Cardiac fibroblast (primary cell): Measurements from ENCODE around the gene ZNF438.

Experiments used
- DNase-seq, 2 donors: peaks; one replicate each; pipeline versions ENCODE4 v3.0.0 to v3.0.0-alpha.2; 2010; ENCODE audit warnings: low read depth in 2 of 2
- H3K4me3 ChIP-seq, 2 donors: replicated peaks in 1 of 2; 1 replicate in 1 of 2; 2 replicates in 1 of 2; pipeline ENCODE4 v1.5.1; 2011; ENCODE audit warnings: low read depth in 2 of 2, low read length in 2 of 2, mild to moderate bottlenecking in 2 of 2, moderate library complexity in 1 of 2
- TF ChIP-seq, protein P1 (sequence below): IDR thresholded peaks from one replicate; pipeline ENCODE4 v1.5.1; 2011; ENCODE audit warnings: low read depth, mild to moderate bottlenecking, low read length, inconsistent platforms

ZNF438 gene

DNA sequence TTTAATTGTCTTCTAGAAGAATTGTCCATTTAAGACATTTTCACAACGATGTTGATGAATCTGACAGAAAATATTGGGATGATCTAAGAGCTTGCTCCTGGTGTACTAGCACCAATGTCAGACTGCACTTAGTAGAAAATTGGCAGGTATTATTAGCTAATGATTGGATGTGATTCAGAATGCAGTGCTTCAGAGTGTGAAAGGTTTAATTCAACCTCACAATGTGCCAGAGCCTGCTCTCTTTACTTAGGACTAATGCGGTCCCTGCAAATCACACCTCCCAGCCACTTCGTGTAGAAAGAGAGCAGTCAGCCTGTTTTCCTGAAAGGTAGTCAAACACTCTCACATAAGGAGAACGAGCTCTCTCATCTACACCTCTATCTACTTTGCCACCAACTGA, 197.5 kb downstream of the ZNF438 start:
- TF ChIP-seq, protein P1, sequence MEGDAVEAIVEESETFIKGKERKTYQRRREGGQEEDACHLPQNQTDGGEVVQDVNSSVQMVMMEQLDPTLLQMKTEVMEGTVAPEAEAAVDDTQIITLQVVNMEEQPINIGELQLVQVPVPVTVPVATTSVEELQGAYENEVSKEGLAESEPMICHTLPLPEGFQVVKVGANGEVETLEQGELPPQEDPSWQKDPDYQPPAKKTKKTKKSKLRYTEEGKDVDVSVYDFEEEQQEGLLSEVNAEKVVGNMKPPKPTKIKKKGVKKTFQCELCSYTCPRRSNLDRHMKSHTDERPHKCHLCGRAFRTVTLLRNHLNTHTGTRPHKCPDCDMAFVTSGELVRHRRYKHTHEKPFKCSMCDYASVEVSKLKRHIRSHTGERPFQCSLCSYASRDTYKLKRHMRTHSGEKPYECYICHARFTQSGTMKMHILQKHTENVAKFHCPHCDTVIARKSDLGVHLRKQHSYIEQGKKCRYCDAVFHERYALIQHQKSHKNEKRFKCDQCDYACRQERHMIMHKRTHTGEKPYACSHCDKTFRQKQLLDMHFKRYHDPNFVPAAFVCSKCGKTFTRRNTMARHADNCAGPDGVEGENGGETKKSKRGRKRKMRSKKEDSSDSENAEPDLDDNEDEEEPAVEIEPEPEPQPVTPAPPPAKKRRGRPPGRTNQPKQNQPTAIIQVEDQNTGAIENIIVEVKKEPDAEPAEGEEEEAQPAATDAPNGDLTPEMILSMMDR, result no peak
- DNase-seq, result no peak

DNA sequence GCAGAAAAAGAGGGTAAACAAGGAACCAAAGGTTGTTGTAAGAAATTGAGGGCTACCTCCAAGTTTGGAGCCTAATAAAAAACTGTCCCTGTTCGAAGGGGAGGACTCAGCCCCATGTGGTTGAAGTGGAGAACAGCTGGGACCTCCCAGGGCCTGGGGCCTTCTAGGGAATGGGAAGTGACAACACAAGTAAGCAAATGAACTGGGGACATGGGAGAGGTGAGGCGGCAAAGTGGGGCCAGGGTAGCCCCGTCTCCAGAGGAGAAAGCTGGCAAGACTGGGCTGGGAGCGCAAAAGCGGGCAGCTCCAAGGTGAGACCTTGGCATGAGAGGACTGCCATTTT, 198.1 kb downstream of the ZNF438 start:
- H3K4me3 ChIP-seq, result no peak overlapping the region
- TF ChIP-seq, protein P1, result no peak
- DNase-seq, result no peak

More for the DNA sequence above, 197.5 kb downstream of the ZNF438 start:
- H3K4me3 ChIP-seq, result no peak overlapping the region

DNA sequence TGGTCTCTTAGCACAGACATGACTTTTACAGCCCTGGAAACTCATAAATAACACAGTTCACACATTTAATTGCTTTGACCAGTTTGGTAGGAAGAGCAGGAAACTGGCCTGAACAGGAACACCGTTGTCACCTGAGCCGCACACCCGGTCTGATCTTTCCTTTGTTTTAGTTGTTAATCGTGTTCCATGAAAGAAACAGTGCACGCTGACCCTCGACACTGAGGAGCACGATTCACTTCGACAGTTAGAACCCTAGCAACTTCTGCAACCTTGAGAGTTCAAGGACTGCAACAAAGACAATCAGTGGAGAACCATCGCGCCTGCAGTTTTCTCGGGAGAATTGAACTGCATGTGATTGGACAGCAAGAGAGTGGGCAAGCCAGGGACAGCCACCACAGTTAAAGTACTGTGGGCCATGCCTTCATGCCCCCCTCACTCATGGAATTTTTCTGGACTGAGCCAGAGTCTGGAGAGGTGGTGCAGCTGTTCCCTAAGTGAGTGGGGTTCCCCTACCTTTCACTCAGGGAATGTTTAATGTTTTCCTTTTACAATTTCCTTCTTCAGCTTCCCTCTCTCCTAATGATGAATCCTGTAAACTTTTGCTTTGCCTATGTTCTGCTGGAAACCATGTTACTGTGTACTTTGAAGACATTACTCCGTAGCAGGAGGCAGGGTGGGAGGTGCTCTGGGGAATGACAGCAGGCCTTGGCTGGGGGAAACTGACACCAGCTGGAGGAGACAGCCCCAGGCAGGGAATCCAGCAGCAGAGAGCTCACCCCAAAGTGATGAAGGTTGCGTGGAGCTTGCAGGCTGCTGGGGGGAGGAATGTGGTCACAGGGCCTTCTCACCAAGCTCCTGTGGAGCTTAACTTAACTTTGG, 198.7 kb downstream of the ZNF438 start:
- no peak overlapping the region for H3K4me3 ChIP-seq
- no peak for DNase-seq
- TF ChIP-seq, protein P1, result no peak

DNA sequence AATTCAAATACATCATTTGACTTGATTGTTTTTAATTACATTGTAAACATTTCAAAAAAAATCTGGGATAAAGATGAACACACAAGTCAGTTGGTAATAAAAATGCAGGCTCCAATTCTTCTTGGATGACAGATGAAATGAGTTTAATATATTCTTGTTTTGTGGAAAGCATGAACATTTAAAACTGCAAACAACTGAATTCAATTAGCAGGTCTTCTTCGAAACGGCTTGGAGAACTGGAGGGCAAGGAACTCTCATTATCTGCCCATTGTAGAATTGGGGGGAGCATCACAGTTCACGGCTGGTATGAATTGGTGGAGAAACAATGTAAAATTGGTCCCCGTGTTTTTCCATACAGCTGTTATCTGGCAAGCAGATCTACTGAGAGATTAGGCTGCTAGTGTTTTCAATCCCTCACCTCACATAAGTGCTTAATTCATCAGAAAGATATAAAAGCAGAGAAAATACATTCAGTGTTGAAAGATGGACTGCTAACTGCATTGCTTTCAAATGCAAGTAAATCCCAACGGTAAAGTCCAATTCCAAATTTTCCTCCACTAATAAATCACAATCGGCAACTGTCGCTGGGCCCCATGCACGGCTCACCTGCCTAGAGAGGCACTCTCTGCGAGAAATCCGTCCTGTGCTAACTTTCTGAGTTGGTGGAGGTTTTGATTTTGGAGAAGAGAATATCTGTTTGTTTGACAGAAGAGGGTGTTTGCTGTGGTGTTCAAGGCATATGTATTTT, 199.5 kb downstream of the ZNF438 start:
- TF ChIP-seq, protein P1, result no peak
- DNase-seq, result no peak

DNA sequence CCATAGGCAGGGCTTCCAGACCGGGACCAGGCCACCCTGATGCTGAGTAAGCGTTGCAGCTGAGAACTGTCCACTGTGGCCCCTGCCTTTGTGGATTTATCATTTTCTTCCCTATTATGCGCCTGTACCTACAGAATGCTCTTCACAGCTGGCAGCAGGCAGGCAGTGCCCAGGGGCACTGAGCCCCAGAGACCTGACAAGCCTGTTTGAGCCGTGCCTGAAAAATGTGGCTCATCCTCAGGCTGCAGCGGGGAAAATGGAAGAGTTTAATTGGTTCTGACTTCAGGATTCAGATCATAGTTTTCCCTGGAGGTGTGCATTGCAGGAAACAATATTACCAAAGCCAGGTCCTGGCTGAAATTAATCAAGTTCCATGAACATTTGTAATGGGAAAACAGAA, 200.2 kb downstream of the ZNF438 start:
- DNase-seq, result no peak
- TF ChIP-seq, protein P1, result no peak
- H3K4me3 ChIP-seq, result no peak overlapping the region

More for the DNA sequence above, 199.5 kb downstream of the ZNF438 start:
- H3K4me3 ChIP-seq, result no peak overlapping the region

DNA sequence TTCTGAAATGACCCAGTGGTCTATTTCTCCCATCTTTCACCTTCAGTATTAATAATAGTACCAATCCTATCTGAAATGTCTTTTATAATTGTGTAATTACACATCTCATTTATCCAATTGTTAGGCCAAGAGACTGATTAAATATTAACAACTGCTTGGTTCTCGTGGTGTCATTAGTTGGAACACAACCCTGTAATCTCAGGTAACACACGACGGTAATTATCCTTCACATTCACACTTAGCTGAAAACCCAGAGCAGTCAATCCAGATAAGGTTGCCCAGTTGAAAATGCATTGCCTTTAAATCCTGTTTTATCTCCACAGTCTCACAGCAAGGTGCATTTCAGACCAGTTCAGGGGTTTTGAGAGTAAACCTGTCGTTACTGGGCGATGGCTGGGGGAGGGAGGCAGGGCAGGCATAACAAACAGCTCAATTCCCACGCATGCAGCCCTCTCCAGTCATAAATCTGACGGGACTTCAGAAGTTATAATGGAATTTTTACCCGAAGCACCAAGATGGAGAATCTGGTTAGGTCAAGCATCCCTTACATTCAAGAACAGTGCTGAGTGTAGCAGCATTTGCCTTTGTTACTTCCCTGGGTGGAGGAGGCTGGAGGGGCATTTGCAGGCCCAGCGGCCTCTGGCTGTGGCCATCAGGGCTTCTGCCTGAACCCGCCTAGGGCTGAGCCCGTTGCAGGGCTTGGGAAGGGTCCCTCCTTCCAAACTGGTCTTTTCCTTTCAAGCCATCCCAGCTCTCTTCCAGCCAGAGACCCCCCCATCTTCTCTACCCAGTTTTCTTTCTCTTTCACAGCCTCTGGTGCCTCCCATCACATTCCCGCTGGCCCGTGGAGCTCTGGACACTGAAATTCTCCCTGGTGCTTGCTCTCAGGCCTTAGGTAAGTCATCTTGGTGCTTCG, 201.1 kb downstream of the ZNF438 start:
- TF ChIP-seq, protein P1, result no peak
- no peak for DNase-seq
- H3K4me3 ChIP-seq, result no peak overlapping the region
